Neuronal stem cell (in vitro differentiated cells): ENCODE results near the gene DNAJB13.
A peak's percentile ranks its signal among the peaks of the same experiment; 100 is the strongest.

Experiments used
- DNase-seq: peaks from one replicate; pipeline ENCODE4 v3.0.0-alpha.2; 2013; ENCODE audit warnings: low spot score
- H2AFZ ChIP-seq: one replicate; pipeline ENCODE4 v1.6.1; 2013; ENCODE audit warnings: mild to moderate bottlenecking, low read length, inconsistent platforms
- H2AK5ac ChIP-seq: 2 replicates; pipeline ENCODE4 v1.6.1; 2013; ENCODE audit warnings: low read depth, mild to moderate bottlenecking, inconsistent platforms, low read length, moderate library complexity, mixed read lengths
- H2BK120ac ChIP-seq: 2 replicates; pipeline ENCODE4 v1.6.1; 2013; ENCODE audit warnings: low read depth, mild to moderate bottlenecking, inconsistent platforms, low read length, moderate library complexity, mixed read lengths
- H2BK12ac ChIP-seq: one replicate; pipeline ENCODE4 v1.6.1; 2013; ENCODE audit warnings: low read length, inconsistent platforms
- H2BK15ac ChIP-seq: 2 replicates; pipeline ENCODE4 v1.6.1; 2013; ENCODE audit warnings: mild to moderate bottlenecking, low read length, inconsistent platforms, mixed read lengths
- H2BK5ac ChIP-seq: one replicate; pipeline ENCODE4 v1.6.1; 2013; ENCODE audit warnings: inconsistent platforms, mild to moderate bottlenecking, low read length, moderate library complexity
- H3K14ac ChIP-seq: one replicate; pipeline ENCODE4 v1.6.1; 2013; ENCODE audit warnings: low read length, inconsistent platforms
- H3K18ac ChIP-seq: 2 replicates; pipeline ENCODE4 v1.6.1; 2013; ENCODE audit warnings: low read length, inconsistent platforms
- H3K23ac ChIP-seq: 2 replicates; pipeline ENCODE4 v1.6.1; 2013; ENCODE audit warnings: low read depth, mild to moderate bottlenecking, mixed read lengths, low read length, inconsistent platforms; ENCODE audit not compliant: poor library complexity
- H3K27ac ChIP-seq: replicated peaks from 3 replicates; pipeline ENCODE4 v1.5.1; 2013; ENCODE audit warnings: low read length, inconsistent platforms
- H3K27me3 ChIP-seq, 3 experiments: 2 replicates each; pipeline ENCODE4 v1.6.1; 2013; ENCODE audit warnings: low read length in 3 of 3, mild to moderate bottlenecking in 2 of 3, inconsistent platforms in 1 of 3, low read depth in 1 of 3, mixed read lengths in 1 of 3, moderate library complexity in 1 of 3; ENCODE audit not compliant: control insufficient read depth in 3 of 3, insufficient read depth in 3 of 3
- H3K36me3 ChIP-seq, 2 donors: replicated peaks in 1 of 2; 2 replicates each; pipeline ENCODE4 v1.6.1; 2013; ENCODE audit warnings: low read length in 2 of 2; ENCODE audit not compliant: control insufficient read depth in 2 of 2, insufficient read depth in 2 of 2
- H3K4ac ChIP-seq: 2 replicates; pipeline ENCODE4 v1.6.1; 2013; ENCODE audit warnings: inconsistent platforms, mild to moderate bottlenecking, low read length, moderate library complexity
- H3K4me1 ChIP-seq, 2 donors: 1 replicate in 1 of 2; 2 replicates in 1 of 2; pipeline ENCODE4 v1.6.1; 2013; ENCODE audit warnings: low read length in 2 of 2, low read depth in 1 of 2; ENCODE audit not compliant: control insufficient read depth in 2 of 2, insufficient read depth in 1 of 2
- H3K4me2 ChIP-seq: one replicate; pipeline ENCODE4 v1.6.1; 2013; ENCODE audit warnings: mild to moderate bottlenecking, low read length, inconsistent platforms; ENCODE audit not compliant: insufficient read depth, poor library complexity, severe bottlenecking
- H3K4me3 ChIP-seq, 2 donors: 2 replicates each; pipeline ENCODE4 v1.5.1; 2013; ENCODE audit warnings: low read length in 2 of 2, mild to moderate bottlenecking in 2 of 2, inconsistent platforms in 1 of 2, moderate library complexity in 1 of 2
- H3K79me1 ChIP-seq: one replicate; pipeline ENCODE4 v1.6.1; 2013; ENCODE audit warnings: low read depth, mild to moderate bottlenecking, inconsistent platforms, low read length, moderate library complexity
- H3K9ac ChIP-seq: one replicate; pipeline ENCODE4 v1.6.1; 2013; ENCODE audit warnings: mild to moderate bottlenecking, low read depth, low read length, inconsistent platforms; ENCODE audit not compliant: poor library complexity
- H3K9me3 ChIP-seq, 2 donors: replicated peaks in 1 of 2; 2 replicates each; pipeline versions ENCODE3 to v1.6.1; 2013; ENCODE audit warnings: low read length in 2 of 2, mild to moderate bottlenecking in 2 of 2, inconsistent platforms in 1 of 2, low read depth in 1 of 2, mixed read lengths in 1 of 2, moderate library complexity in 1 of 2; ENCODE audit not compliant: control insufficient read depth in 2 of 2, insufficient read depth in 1 of 2
- H4K8ac ChIP-seq: one replicate; pipeline ENCODE4 v1.6.1; 2013; ENCODE audit warnings: low read depth, mild to moderate bottlenecking, inconsistent platforms, low read length, moderate library complexity
- H4K91ac ChIP-seq: one replicate; pipeline ENCODE4 v1.6.1; 2013; ENCODE audit warnings: low read length, low read depth, mild to moderate bottlenecking, inconsistent platforms; ENCODE audit not compliant: poor library complexity
- WGBS, 2 donors: extraction: QIAGEN DNeasy Blood & Tissue Kit; methylation state at CpG; one replicate each; pipeline ENCODE4 v1.1.7; 2013; ENCODE audit warnings: missing lambda C conversion rate in 2 of 2, mixed read lengths in 1 of 2; ENCODE audit not compliant: insufficient read length in 2 of 2, insufficient replicate concordance in 1 of 2; ENCODE audit errors: extremely low coverage in 2 of 2; 5-methylcytosine and 5-hydroxymethylcytosine counted together

DNAJB13 gene

DNA sequence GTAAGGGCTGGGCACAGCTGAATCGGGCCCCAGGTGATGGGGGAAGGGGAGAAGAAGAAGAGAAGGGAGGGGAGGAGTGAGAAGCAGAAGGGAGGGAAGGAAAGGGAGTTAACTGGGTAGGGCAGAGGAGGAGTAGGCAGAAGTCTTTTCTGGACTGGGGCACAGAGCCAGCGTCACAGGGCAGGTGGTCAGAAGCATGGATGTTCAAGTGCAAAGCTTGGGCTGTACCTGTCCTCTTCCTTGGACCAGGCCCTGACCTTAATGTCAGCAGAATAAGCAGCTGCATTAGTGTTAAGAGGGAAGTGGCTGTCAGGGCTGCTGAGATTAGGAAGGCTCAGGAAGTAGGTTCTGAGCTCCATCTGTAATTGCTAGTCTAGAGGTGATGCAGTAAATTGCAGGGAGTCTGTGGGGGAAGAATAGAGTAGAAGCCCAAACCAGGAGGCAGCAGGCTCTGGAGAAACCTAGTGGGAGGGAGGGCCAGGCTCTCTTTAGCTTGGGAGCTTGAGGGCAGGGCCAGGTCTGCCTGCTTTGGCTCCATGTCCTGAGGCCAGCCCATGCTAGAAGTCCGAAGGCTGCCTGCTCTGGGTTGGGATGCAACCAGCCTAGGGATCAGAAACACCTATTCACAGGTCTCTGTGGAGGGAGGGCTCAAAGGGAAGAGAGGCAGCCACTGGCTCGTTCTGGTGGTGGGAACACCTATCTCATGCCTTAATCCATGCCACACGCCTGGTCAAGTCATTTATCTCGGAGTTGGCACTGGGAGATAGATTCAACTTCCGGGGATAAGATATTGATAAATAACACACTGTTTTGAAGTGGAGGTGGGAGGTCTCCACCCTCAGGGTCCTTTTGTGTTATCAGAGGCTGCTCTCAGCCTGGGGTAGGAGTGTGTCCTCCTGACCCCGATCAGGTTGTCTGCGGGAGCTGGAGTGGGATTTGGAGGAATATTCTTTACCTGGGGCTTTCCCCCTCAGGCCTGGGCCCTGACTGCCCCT, 59.8 kb downstream of the DNAJB13 start:
- H2BK120ac ChIP-seq, result no peak overlapping the region
- no CpG with 5 or more reads among the region's 9 CpGs for WGBS, 2 donors
- H3K18ac ChIP-seq, result no peak overlapping the region
- H4K91ac ChIP-seq, result no peak overlapping the region
- H3K9ac ChIP-seq, result peak overlapping the region; percentile 24
- no peak overlapping the region for H3K14ac ChIP-seq
- no peak overlapping the region for H3K4me2 ChIP-seq
- H3K4me3 ChIP-seq, result no peak overlapping the region
- H2BK5ac ChIP-seq, result no peak overlapping the region
- no peak overlapping the region for H4K8ac ChIP-seq
- peaks cover 0 to 2% of the 10 kb centered on the region in 2 donors for H3K4me1 ChIP-seq
- H3K27me3 ChIP-seq, result no peaks in the 10 kb centered on the region
- no peak overlapping the region for H2BK15ac ChIP-seq
- H2AFZ ChIP-seq, result no peak overlapping the region
- DNase-seq, result no peak
- no peaks in the 10 kb centered on the region for H3K9me3 ChIP-seq
- no peak overlapping the region for H3K23ac ChIP-seq
- no peak overlapping the region for H2AK5ac ChIP-seq
- no peak overlapping the region for H3K27ac ChIP-seq
- H3K79me1 ChIP-seq, result no peaks in the 10 kb centered on the region
- peaks cover 6 to 39% of the 10 kb centered on the region in 2 donors for H3K36me3 ChIP-seq
- H3K4ac ChIP-seq, result no peak overlapping the region
- no peak overlapping the region for H2BK12ac ChIP-seq

DNA sequence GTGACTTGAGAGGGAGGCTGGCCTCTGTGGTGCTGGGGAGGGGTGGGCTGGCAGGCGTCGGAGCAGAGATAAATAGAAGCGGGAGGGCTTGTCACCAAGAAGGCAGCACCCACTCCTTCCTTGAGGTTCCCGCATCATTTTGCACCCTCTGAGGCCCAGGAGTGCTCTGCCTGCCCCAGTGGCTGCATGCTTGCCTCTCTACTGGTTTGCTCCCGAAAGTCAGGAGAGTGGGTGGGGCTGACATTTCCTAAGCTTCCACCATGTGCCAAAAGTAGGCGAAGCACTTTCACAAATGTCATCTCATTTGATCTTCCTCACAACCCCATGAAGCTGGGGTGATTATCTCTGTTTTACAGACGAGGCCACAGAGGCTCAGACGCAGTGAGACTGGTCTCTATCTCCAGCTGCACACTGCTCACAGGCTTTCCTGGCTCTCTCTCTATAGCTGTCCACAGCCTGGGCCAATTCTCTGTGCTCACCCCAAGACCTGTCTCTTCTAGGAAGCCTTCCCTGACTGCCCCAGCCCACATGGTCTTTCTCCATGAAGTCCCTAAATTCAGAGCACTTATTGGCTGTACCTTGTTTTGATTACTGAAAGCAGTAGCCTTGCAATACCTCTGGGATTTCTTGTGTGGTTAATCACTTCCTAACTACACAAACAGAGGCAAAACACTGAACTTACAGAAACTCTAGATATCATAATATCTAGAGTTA, 60.7 kb downstream of the DNAJB13 start:
- DNase-seq, result no peak

DNA sequence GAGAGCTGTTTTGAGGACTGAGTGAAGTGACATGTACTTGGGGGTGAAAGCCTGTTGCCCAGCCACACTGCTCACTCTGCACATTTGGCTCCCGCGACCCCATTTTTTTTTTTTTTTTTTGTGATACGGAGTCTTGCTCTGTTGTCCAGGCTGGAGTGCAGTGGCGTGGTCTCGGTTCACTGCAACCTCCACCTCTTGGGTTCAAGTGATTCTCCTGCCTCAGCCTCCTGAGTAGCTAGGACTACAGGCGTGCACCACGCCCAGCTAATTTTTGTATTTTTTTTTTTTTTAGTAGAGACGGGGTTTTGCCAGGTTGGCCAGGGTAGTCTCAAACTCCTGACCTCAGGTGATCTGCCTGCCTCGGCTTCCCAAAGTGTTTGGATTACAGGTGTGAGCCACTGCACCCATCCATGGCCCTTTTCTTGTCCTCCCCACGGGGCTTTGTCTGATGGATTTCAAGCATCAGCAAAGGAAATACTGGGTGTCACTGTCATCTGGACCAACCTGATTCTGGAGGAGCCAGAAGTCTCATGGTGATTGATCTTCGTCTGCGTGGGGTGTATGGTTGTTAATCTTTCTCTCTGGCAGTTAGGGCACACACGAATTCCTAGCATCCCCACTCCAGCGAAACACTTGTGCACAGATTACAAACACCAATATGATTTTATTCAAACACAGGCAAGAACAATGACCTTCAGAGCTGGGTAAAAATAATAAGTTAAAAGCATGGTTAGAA, 61.4 kb downstream of the DNAJB13 start:
- Histone ChIP-seq H2BK5ac (no peak overlapping the region), H3K4ac (no peak overlapping the region), H3K36me3 (peaks cover 11 to 55% of the 10 kb centered on the region in 2 donors), H3K27ac (no peak overlapping the region), H4K8ac (no peak overlapping the region), H3K9me3 (no peaks in the 10 kb centered on the region), H4K91ac (no peak overlapping the region), H2BK12ac (no peak overlapping the region), H3K14ac (no peak overlapping the region), H3K18ac (no peak overlapping the region), H3K9ac (no peak overlapping the region), H3K79me1 (no peaks in the 10 kb centered on the region), H2BK120ac (no peak overlapping the region), H2AFZ (no peak overlapping the region), H3K4me1 (peaks cover 0 to 2% of the 10 kb centered on the region in 2 donors), H2AK5ac (no peak overlapping the region), H3K4me3 (no peak overlapping the region), H2BK15ac (no peak overlapping the region), H3K27me3 (no peaks in the 10 kb centered on the region), H3K23ac (no peak overlapping the region), H3K4me2 (no peak overlapping the region)
- no CpG with 5 or more reads among the region's 14 CpGs for WGBS, 2 donors
- no peak for DNase-seq

More for the DNA sequence above, 60.7 kb downstream of the DNAJB13 start:
- no peak overlapping the region for H2BK15ac ChIP-seq
- H3K9ac ChIP-seq, result no peak overlapping the region
- no peak overlapping the region for H3K14ac ChIP-seq
- no CpG with 5 or more reads among the region's 8 CpGs for WGBS, 2 donors
- no peak overlapping the region for H2BK12ac ChIP-seq
- no peak overlapping the region for H3K18ac ChIP-seq
- H4K8ac ChIP-seq, result no peak overlapping the region
- no peak overlapping the region for H2AFZ ChIP-seq
- H4K91ac ChIP-seq, result no peak overlapping the region
- no peak overlapping the region for H3K23ac ChIP-seq
- no peak overlapping the region for H3K4me3 ChIP-seq
- no peak overlapping the region for H2AK5ac ChIP-seq
- H3K27me3 ChIP-seq, result no peaks in the 10 kb centered on the region
- no peak overlapping the region for H2BK5ac ChIP-seq
- no peak overlapping the region for H2BK120ac ChIP-seq
- no peaks in the 10 kb centered on the region for H3K9me3 ChIP-seq
- no peak overlapping the region for H3K4ac ChIP-seq
- H3K4me1 ChIP-seq, result peaks cover 0 to 2% of the 10 kb centered on the region in 2 donors
- H3K4me2 ChIP-seq, result no peak overlapping the region
- H3K36me3 ChIP-seq, result peaks cover 9 to 47% of the 10 kb centered on the region in 2 donors
- no peaks in the 10 kb centered on the region for H3K79me1 ChIP-seq
- no peak overlapping the region for H3K27ac ChIP-seq
